NCI-H1105 treated with DMSO at 0.1 percent for 48 hours (cell line): ENCODE results near the gene CCM2.
"Not testable (repeated sequence)": the region's sequence is repeated elsewhere in the genome, so short reads cannot be mapped to it uniquely, and the experiment has no call there.

Experiments
- DNase-seq: peaks from one replicate; lab custom pipeline; 2025; lab: John Stamatoyannopoulos, UW

CCM2 gene

GRCh38 chr7:45001138-45001694 lies 1.2 kb downstream of the CCM2 start:
- DNase-seq, result peak; percentile 55

DNA sequence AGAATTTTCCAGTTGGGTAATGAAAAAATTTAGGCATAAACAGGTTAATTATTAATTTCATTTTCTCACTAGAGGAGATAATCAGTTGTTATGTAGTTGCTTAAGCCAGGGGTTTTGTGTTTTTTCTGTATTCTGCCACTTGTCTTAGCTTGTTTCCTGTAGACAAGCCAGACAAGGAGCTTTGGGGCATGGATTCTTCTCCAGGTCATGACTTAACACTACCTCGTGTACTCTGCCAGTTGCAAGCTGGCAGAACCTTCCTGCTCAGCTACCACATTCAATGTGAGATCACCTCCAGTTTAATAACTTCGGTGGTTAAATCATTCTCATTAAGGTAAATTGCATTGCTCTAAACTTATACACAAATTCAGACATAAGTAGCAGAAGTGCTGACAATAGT lies 1.8 kb downstream of the CCM2 start:
- DNase-seq, result no peak

DNA sequence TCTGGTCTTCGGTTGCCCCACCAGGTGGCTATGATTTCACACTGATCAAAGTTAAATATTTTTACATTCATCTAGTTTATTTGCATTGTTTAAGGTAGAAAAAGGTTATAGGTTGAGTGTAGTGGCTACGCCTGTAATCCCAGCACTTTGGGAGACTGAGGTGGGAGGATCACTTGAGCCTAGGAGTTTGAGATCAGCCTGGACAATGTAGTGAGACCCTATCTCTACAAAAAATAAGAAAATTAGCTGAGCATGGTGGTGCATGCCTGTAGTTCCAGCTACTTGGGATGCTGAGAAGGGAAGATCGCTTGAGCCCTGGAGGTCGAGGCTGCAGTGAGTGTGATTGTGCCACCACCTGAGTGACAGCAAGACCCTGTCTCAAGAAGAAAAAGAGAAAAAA lies 3.8 kb downstream of the CCM2 start:
- no peak for DNase-seq

- DNase-seq, result no peak
Measured at GRCh38 chr7:45007106-45007505, 7.1 kb downstream of the CCM2 start.

DNA sequence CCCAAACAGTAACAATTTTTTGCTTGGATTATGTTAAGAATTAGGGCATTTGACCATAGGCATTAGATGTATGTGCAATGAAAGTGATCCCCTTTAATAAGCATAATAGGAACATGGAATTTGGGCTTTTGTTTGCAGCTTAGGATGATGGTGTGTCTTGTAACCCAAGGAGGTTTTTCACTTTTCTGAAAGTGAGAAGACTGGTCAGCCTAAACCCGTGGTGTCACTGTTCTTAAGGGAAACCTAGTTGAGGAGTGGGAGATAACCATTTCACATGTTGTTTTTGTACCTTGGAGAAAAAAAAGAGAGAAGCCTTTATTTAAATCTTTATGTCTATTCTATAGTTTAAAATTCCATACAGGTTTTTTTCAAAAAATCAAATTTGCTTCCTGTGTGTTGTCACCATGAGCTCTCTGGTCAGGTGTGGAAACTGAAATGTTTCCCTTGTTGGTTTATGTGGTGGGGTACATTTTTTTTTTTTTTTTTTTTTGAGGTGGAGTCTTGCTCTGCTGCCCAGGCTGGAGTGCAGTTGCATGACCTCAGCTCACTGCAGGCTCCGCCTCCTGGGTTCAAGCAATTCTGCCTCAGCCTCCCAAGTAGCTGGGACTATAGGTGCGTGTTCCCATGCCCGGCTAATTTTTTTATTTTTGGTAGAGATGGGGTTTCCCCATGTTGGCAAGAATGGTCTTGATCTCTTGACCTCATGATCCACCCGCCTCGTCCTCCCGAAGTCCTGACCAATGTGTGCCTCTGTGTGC lies 7.7 kb downstream of the CCM2 start:
- no peak for DNase-seq

DNA sequence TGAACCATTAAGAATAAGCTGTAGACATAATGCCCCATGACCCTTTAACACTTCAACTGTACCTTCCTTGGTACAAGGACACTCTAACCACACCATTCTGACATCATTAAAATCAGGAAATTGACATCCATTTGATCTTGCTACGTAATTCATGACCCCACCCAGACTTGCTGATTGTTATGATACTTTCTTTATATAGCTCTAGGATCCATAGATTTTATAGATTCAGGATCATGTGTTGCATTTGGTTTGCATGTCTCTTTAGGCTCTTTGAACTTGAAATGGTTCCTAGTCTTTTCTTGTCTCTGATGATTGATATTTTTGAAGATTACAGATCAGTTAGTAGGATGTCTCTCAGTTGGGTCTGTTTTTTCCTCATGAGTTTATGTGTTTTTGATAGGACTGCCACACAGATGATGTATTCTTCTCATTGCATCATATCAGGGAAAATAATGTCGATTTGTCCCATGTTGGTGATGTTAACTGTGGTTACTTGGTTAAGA lies 13.5 kb downstream of the CCM2 start:
- DNase-seq, result no peak

DNA sequence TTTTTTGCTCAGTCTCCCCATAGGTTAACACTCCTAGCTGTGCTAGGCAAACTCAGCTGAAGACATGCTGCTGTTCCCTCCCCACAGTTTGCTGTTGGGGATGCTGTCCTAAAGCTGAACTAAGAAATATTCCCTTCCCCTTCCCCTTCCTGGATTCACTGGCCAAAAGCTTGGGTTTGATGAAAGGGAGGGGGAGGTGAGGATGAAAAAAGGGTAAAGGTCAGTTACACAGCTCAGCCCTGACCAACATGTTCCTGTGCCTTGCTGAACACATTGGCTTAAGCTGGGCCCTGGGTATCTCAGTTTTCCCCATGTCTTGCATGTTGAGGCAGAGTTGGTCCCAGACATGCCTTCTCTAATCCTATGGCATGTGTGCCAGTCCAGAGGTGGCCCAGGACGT lies 15.3 kb downstream of the CCM2 start:
- no peak for DNase-seq

DNA sequence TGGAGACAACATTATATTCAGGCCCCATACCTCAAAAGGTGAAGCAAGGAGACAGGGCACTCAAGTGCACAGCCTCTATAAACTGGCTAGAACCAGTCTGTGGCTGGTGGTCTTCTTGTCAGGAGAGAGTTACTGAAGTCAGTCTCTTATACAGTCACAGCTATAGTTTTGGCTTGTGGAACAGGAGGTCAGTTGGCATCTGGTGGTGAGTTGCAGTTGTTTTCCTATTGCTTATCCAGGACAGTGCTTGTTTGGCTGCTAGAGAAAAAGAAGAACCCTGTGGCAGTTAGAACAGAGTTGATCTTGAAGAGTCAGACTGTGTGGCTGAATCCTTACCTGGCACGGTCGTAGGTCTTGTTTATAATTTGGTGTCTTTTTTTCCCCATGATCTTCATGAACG lies 17.3 kb downstream of the CCM2 start:
- DNase-seq, result no peak

GRCh38 chr7:45020915-45021314 lies 20.9 kb downstream of the CCM2 start:
- no peak for DNase-seq

- DNase-seq, result no peak
Measured at GRCh38 chr7:45021604-45022296, 21.7 kb downstream of the CCM2 start.

DNA sequence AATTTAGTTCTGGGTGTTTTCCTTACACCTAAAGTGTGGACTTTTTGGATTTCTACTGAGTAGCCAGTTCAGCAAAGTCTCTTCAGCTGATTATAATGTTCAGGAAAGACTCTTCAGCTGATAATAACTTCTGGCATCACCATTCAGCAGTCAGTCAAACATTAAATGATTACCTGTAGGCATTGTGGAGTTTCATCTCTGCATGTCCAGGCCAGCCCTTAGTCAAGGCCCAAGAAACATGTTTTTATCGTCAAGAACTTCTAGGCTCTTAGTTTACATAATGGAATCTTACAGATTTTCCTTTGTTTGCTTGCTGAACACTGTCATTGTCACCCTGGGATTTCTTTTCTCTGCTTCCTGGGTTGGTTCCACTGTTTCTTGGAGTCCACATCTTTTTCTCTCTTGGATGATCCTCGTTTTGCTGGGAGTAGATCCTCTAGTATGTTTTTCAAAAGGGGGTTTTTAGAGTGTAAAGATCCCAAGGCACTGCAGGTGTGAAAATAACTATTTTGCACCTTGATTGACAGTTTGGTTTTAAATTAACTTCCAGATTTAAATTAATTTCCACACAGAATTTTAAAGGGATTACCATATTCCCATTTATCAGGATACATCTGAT lies 24.2 kb downstream of the CCM2 start:
- DNase-seq, result no peak

GRCh38 chr7:45025473-45025872 lies 25.5 kb downstream of the CCM2 start:
- DNase-seq, result not testable (repeated sequence)

- no peak for DNase-seq
Measured at GRCh38 chr7:45026013-45026412, 26.0 kb downstream of the CCM2 start.

GRCh38 chr7:45026984-45027773 lies 27.2 kb downstream of the CCM2 start:
- no peak for DNase-seq

- DNase-seq, result no peak
Measured at GRCh38 chr7:45027774-45028114, 27.7 kb downstream of the CCM2 start.

DNA sequence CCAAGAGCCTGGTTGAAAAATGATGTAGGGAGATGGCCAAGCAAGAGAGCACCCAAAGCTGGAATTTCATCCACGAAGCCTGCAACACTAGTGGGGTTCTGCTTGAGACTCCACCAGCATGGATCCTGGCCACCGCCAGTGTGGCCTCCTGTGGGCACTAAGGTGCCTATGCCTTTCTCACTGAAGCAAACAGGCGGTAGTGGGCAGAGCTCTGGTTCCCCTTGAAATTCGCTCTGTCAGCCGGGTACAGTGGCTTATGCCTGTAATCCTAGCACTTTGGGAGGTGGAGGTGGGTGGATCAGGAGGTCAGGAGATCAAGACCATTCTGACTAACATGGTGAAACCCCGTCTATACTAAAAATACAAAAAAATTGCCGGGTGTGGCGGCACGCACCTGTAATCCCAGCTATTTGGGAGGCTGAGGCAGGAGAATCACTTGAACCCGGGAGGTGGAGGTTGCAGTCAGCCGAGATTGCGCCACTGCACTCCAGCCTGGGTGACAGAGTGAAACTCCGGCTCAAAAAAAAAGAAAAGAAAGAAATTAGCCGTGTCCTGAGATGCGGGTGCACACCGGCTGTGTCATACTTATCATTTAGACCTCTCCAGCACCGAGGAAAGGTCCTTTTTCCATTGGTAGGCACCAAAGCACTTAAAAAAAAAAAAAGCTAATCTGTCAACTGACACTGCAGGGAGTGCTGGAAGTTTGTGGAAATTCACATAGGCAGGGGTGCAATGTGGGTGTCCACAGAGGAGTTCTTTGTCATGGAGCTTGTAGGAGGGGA lies 28.3 kb downstream of the CCM2 start:
- no peak for DNase-seq

- no peak for DNase-seq
Measured at GRCh38 chr7:45028920-45029344, 28.9 kb downstream of the CCM2 start.

- no peak for DNase-seq
Measured at GRCh38 chr7:45031829-45032228, 31.8 kb downstream of the CCM2 start.

DNA sequence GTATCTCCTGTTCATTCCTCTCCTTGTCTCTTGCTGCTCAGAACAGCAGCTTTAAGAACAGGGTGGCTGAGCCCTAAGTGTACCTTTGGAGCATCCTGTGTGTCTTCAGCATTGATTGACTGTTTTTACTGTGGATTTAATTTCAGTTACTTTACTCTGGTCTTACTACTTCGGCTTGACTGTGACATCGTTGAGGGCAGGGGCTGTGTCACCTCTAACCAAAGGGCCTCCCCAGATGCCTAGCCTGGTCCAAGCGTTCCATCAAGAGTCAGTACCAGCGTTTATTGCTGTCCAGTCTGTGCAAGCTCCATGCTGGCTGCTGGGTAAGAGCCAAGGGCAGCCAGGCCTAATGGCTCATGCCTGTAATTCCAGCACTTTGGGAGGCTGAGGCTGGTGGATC lies 32.4 kb downstream of the CCM2 start:
- DNase-seq, result no peak

GRCh38 chr7:45033261-45033930 lies 33.4 kb downstream of the CCM2 start:
- DNase-seq, result no peak

- no peak for DNase-seq
Measured at GRCh38 chr7:45033931-45034290, 33.9 kb downstream of the CCM2 start.
